ENCODE results near the gene OR6B1. TPM values are rescaled to one million over a fixed set of nuclear protein-coding genes. Genes with fewer than 3 reads are reported as not detected.
"Not testable (repeated sequence)": the region's sequence is repeated elsewhere in the genome, so short reads cannot be mapped to it uniquely, and the experiment has no call there.

OR6B1 gene
- total RNA-seq, 4 donors from 2014 or later, result not detected

DNA sequence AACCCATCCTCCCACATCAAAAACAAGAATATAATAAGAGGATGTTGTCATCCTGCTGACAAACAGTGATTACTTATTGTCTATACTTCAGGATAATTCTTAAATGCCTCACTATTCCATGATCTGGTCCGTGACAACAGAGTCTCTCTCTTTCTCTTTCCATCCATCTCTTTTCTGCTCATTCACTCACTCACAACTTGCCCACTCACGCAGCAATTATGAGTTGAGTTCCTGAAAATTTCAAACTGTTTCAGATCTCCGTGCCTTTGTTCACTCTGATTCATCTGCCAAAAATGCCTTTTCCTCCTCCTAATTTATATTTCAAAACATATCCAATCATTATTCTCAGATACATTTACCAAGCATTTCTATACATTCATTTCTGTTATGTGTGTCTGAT is 1.4 kb downstream of the OR6B1 start:
- no peak for DNase-seq
- Histone ChIP-seq H3K27me3 (no peaks in the 10 kb centered on the region), H3K4me1 (no peaks in the 10 kb centered on the region), H3K4me3 (no peak overlapping the region), H3K36me3 (no peaks in the 10 kb centered on the region), H3K27ac (no peak overlapping the region), H3K9me3 (no peaks in the 10 kb centered on the region)
- WGBS, 2 donors, result 38 to 58% methylated on average over 3 of the region's 3 CpGs
- intact Hi-C loops (cut with DNase I), result no loop called here
- TF ChIP-seq POLR2A (IDR thresholded peaks at IDR 0.05) (no peak), CTCF (IDR thresholded peaks at IDR 0.05) (no peak)

- no peaks in the 10 kb centered on the region for H3K36me3 ChIP-seq
- intact Hi-C loops (cut with DNase I), result no loop called here
- no peaks in the 10 kb centered on the region for H3K27me3 ChIP-seq
- 61 to 68% methylated on average over 5 of the region's 5 CpGs for WGBS, 2 donors
- no peak for DNase-seq
- no peak overlapping the region for H3K4me3 ChIP-seq
- H3K27ac ChIP-seq, result no peak overlapping the region
- H3K9me3 ChIP-seq, result no peaks in the 10 kb centered on the region
- no peak for TF ChIP-seq POLR2A (IDR thresholded peaks at IDR 0.05)
- TF ChIP-seq CTCF (IDR thresholded peaks at IDR 0.05), result no peak
- H3K4me1 ChIP-seq, result no peaks in the 10 kb centered on the region
Measured at GRCh38 chr7:144004703-144005102, 4.6 kb downstream of the OR6B1 start.

DNA sequence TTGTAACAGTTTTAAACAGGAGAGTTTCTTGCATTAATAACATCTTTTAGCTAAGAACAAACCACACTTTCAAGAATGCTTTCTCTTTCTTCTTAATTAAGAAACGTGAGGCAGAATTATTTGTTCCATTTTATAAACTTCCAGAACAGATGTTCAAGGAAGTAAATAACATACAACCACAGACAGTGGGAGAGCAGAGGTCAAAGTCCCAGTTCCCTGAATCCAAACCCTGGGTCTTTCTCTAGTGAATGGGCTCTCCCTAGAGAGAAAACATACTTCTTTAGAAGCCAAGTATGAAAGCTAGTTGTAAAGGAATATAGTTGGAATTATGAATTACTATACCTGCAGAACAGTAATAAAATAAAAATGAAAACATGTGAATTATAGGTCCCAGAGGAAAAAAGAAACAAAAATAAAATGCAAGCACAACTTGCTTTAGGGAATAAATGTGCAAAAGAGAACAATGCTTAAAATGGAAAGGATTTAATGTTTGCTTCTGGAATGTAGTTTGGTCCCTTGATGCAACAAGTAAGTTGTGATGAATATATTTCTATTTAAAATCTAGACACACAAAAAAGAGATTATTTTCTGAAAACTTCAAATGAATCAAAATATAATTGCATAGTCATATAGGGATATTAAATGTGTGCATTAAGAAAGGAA is 6.0 kb downstream of the OR6B1 start:
- H3K27ac ChIP-seq, result no peak overlapping the region
- WGBS, 2 donors, result 5 to 36% methylated on average over 1 of the region's 1 CpG
- H3K9me3 ChIP-seq, result no peaks in the 10 kb centered on the region
- no peaks in the 10 kb centered on the region for H3K36me3 ChIP-seq
- no peak for DNase-seq
- intact Hi-C loops (cut with DNase I), result no loop called here
- no peaks in the 10 kb centered on the region for H3K27me3 ChIP-seq
- TF ChIP-seq CTCF (IDR thresholded peaks at IDR 0.05), result no peak
- TF ChIP-seq POLR2A (IDR thresholded peaks at IDR 0.05), result no peak
- no peak overlapping the region for H3K4me3 ChIP-seq
- no peaks in the 10 kb centered on the region for H3K4me1 ChIP-seq

GRCh38 chr7:144006692-144007042 is 6.5 kb downstream of the OR6B1 start:
- Histone ChIP-seq H3K27me3 (no peaks in the 10 kb centered on the region), H3K4me1 (no peaks in the 10 kb centered on the region), H3K4me3 (no peak overlapping the region), H3K36me3 (no peaks in the 10 kb centered on the region), H3K9me3 (no peaks in the 10 kb centered on the region), H3K27ac (no peak overlapping the region)
- DNase-seq, result no peak
- 88 to 94% methylated on average over 1 of the region's 1 CpG for WGBS, 2 donors
- intact Hi-C loops (cut with DNase I), result no loop called here
- TF ChIP-seq CTCF (IDR thresholded peaks at IDR 0.05) (no peak), POLR2A (IDR thresholded peaks at IDR 0.05) (no peak)

- H3K27me3 ChIP-seq, result no peaks in the 10 kb centered on the region
- no peaks in the 10 kb centered on the region for H3K4me1 ChIP-seq
- no peaks in the 10 kb centered on the region for H3K9me3 ChIP-seq
- WGBS, 2 donors, result 17 to 71% methylated on average over 1 to 2 of the region's 2 CpGs
- H3K27ac ChIP-seq, result no peak overlapping the region
- TF ChIP-seq CTCF (IDR thresholded peaks at IDR 0.05), result no peak
- no peak for TF ChIP-seq POLR2A (IDR thresholded peaks at IDR 0.05)
- no peak for DNase-seq
- H3K4me3 ChIP-seq, result no peak overlapping the region
- intact Hi-C loops (cut with DNase I), result no loop called here
- H3K36me3 ChIP-seq, result no peaks in the 10 kb centered on the region
Measured at GRCh38 chr7:144009361-144009760, 9.2 kb downstream of the OR6B1 start.

- H3K9me3 ChIP-seq; DNase-seq; H3K4me3 ChIP-seq; H3K27ac ChIP-seq; intact Hi-C loops (cut with DNase I); H3K4me1 ChIP-seq; H3K36me3 ChIP-seq; H3K27me3 ChIP-seq: not testable (repeated sequence)
Measured at GRCh38 chr7:144010061-144010460, 9.9 kb downstream of the OR6B1 start.

DNA sequence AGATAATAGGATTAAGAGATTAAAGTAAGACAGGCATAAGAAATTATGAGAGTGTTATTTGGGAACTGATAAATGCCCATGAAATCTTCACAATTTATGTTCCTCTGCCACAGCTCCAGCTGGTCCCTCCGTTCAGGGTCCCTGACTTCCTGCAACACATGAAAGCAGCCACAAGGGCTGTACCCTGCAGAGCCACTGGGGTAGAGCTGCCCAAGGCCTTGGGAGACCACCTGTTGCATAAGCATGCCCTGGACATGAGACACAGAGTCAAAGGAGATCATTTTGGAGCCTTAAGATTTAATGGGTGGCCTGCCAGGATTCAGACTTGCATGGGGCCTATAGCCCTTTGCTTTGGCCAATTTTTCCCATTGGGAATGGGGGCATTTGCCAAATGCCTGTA is 10.7 kb downstream of the OR6B1 start:
- intact Hi-C loops (cut with DNase I); H3K27ac ChIP-seq; H3K27me3 ChIP-seq; DNase-seq; H3K9me3 ChIP-seq; H3K4me3 ChIP-seq; H3K36me3 ChIP-seq; H3K4me1 ChIP-seq: not testable (repeated sequence)
- WGBS, 2 donors, result 70 to 80% methylated on average over 1 of the region's 1 CpG

Measured in esophagus squamous epithelium (tissue), 5 donors.